HG03103 (cell line): ENCODE results near the gene SPSB4.
"Not testable (repeated sequence)": the region's sequence is repeated elsewhere in the genome, so short reads cannot be mapped to it uniquely, and the experiment has no call there.

ENCODE experiments used
- ATAC-seq: cut with Tn5 transposase; IDR thresholded peaks from one replicate; pipeline ENCODE4 v1.9.1; 2021; ENCODE audit warnings: low read depth; ENCODE audit not compliant: unreplicated experiment

The SPSB4 gene

DNA sequence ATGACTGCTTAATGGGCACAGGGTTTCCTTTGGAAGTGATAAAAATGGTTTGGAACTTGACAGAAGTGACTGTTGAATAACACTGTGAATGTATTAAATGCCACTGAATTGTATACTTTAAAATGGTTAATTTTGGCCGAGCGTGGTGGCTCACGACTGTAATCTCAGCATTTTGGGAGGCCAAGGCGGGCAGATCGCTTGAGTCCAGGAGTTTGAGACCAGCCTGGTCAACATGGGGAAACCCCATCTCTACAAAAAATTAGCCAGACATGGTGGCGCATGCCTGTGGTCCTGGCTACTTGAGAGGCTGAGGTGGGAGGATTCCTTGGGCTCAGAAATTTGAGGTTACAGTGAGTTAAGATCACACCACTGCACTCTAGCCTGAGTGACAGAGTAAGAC is 62.5 kb downstream of the SPSB4 start:
- not testable (repeated sequence) for ATAC-seq

- ATAC-seq = no peak
Observed at GRCh38 chr3:141114179-141114745, 63.1 kb downstream of the SPSB4 start.

DNA sequence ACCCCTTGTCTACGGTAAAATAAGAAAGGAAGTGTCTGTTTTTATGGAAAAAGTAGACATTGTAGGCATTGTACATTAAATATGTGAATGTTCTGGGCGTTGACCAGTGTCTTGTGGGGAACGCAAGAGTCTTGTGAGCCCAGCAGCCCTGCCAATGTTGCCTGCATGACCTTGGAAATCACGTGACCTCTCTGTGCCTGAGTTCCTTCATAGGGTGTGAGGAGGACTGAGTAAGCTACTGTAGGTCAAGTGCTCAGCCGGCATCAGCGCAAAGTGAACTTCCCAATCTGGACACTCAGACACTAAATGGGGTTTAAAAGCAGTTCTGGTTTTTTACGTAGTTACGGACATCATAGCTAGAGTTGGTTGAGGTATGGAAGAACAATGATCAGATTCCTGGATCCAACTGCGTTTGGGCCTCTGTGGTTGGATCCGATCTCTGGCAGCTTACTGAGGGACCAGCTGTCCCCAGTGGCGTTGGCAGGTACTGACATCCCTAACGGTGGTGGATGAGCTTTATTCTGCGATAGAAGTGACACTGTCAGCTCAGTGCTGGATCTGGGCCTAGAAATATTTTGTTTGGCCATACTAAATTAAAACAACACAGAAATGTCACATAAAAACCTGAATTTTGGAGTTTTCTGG is 63.8 kb downstream of the SPSB4 start:
- no peak for ATAC-seq

DNA sequence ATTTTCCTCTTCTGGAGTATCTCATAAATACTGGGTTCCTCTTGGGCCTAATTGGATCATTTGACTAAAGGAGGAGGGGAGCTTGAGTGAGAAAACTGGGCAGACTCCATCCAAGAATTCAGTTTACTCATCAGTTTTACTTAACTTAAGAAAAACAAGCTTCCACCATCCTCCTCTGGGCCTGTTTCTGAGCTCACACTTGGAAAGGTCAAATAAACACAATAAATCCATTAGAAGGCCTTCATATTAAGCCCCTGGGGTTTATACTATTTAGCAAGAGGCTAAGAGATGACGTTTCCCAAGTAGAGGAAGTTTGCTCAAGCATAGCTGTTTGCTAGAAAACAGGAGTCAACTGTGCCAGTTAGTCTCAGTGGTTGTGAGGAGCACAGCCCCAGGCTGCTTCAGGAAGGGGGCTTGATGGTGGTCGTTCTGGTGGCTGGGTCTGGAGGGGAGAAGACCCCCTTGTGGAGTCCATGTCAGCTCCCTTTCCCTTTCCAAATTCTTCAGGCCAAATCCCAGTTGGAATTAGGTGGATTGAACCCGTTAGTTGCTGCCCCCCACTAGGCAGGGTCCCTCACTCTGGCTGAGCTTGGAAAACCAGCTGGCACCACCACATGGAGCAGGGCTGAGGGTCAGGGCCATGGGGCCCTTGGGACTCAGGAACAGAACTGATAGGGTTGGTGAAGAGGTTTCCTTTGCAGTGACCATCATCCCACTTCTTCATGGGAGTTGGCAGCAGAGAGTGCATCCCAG is 64.8 kb downstream of the SPSB4 start:
- ATAC-seq = no peak

GRCh38 chr3:141116721-141117120 is 65.6 kb downstream of the SPSB4 start:
- no peak for ATAC-seq

DNA sequence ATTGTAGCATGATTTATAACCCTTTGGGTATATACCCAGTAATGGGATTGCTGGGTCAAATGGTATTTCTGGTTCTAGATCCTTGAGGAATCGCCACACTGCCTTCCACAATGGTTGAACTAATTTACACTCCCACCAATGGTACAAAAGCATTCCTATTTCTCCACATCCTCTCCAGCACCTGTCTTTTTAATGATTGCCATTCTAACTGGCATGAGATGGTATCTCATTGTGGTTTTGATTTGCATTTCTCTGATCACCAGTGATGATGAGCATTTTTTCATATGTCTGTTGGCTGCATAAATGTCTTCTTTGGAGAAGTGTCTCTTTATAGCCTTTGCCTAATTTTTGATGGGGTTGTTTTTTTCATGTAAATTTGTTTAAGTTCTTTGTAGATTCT is 66.8 kb downstream of the SPSB4 start:
- ATAC-seq = not testable (repeated sequence)

GRCh38 chr3:141122455-141123030 is 71.4 kb downstream of the SPSB4 start:
- ATAC-seq = no peak

GRCh38 chr3:141123677-141124410 is 72.7 kb downstream of the SPSB4 start:
- no peak for ATAC-seq

GRCh38 chr3:141124715-141125114 is 73.6 kb downstream of the SPSB4 start:
- ATAC-seq = no peak

DNA sequence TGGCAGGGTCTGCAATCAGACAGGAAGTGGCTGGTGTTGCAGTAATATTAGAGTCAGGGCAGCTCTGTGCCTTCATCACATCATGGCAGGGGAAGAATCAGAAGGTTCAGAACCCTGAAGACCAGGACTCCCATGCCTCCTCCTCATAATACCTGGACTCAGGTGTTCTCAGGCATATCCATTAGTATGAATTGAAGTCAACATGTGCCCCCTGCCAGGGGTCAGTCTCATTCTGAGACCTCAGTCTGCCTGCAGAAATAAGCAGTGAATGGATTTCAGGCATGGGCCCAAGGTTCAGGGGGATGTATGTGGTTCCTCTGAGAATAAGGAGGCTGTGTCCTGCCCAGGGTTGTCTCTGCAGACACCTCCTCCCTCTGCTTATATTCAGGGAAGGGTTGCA is 74.2 kb downstream of the SPSB4 start:
- no peak for ATAC-seq

GRCh38 chr3:141126661-141127343 is 75.7 kb downstream of the SPSB4 start:
- ATAC-seq = no peak

GRCh38 chr3:141127344-141128125 is 76.4 kb downstream of the SPSB4 start:
- no peak for ATAC-seq

DNA sequence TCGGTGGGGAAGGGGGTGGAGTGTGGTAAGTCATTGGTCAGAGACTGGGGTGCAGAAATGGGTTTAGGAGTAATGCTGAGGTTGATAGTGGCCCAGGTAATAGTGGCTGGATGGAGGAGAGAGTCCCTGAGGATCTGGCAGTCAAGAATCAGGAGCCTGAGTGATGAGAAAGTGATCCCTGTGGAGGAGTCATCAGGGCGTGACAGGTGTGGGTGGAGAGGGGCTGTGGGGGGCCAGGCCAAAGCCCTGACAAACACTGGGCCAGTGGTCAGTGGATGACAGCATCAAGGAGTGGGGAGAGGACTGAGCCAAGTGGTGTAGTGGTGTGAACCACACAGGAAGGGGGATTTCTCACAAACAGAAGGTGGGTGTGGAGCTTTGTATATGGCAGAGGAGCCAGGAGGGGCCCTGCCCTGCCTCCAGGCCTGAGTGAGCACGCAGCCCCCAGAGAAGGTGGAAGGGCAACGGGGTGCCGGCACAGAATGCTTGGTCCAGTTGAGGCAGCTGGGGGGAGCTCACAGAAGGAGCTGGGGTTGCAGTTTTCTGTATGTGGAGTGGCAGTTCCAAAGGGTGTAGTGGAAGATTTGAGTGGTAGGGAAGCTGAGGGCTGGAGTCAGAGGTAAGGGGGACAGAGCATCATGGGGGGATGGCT is 77.1 kb downstream of the SPSB4 start:
- no peak for ATAC-seq

DNA sequence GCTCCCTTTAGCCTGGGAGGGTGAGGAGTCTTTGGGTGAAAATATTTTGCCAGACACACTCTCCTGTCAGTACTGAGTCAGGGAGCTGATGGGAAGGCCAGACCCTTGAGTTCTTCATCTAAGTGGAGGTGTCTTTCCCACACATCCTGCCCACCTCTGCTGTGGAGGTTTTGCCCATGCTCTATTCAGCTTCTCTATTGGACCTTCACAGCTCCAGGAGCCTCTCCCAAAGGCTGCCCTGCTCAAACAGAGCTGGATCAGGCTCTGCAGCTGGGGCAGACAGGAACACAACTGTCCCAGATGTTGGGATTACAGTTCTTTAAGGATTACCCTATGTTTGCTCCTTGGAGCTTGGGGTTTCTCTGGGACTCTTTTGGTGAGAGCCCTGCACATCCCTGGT is 77.9 kb downstream of the SPSB4 start:
- ATAC-seq = no peak

DNA sequence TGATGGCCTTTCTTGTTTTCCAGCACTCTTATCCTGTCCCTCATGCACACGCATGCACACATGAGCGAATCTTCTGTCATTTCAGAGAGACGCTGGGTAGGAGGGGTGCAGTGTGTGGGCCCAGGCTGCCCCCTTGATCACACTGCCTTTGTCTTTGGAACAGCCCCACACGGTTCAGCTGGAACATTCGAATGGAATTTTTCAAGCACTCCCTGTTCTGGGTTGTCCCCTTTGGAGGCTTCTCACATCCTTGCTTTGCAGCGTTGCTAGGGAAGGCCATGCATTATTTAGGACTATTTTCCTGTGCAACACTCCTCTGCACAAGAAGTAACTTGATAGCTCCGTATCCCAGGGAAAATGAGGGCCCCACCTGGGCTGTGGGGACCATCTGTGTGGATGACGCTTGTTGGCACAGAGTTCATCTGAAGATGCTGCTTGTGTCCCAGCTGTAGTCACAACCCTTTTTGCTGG is 78.4 kb downstream of the SPSB4 start:
- ATAC-seq = no peak

DNA sequence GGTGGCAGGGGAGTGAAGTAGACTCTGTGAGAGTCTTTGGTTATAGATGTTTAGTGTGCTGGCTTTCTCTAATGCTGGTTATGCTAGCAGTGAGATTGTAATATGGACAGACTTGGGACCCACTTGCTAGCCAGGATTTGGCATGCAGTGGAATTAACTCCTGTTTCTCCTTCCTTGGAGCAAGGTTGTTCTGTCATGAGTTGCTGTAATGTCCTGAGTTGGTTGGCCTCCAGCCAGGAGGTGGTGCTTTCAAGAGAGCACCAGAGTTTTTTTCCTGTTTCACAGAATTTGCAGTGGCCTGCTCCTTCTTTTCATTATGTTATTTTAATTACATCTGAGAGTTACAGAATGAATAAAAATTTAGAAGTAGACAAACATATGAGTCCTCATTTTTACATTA is 92.4 kb downstream of the SPSB4 start:
- no peak for ATAC-seq

DNA sequence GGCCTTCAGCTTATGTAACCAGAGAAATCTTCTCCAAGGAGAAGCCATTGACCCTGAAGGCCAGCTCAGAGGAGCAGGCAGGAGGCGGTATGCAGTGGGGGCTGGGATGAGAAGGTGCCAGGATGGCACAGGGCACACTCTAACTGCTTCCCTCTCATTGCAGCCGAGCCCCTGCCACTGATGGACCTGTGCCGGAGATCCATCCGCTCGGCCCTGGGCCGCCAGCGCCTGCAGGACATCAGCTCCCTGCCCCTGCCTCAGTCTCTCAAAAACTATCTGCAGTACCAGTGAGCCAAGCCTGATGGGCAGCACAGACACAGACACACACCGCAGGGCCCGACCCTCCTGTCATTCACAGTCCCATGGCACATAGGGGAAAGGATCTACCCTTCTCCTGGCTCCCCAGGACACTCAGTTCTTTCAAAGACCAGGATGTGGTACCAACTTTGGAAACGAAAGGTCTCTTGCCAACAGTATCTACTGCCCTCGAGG is 95.9 kb downstream of the SPSB4 start:
- ATAC-seq = no peak

DNA sequence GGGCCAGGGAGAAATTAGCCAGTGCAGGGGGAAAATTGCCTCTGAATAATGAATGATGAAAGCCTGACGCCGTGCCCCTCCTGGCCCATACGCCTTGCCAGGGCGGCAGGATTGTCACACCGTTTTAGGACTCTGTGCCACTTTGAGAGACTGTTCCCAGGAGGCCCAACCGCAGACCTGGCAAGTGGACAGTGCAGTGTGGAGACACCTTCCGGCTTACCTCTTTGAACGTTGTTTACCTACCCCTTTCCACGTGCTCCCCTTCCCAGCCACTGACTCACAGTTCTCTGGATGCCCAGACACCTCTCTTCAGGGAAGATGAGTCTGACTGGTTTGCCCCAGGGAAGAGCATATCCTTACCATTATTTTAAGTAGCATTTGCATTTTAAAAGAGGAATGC is 96.5 kb downstream of the SPSB4 start:
- no peak for ATAC-seq

- ATAC-seq = no peak
Observed at GRCh38 chr3:141148169-141148568, 97.0 kb downstream of the SPSB4 start.
